DND-41 (cell line): ENCODE results near the gene RNF157.

Experiments used
- ATAC-seq: fragments of 200-7000 bp; cut with Tn5 transposase; 3 replicates; pipeline ENCODE4 v1.9.1; 2021; ENCODE audit warnings: low read depth; ENCODE audit not compliant: insufficient read depth
- DNase-seq: peaks from one replicate; pipeline ENCODE4 v3.0.0-alpha.2; 2020
- H2AFZ ChIP-seq: 2 replicates; pipeline ENCODE4 v1.6.0; 2012; ENCODE audit warnings: low read depth, low read length
- H3K27ac ChIP-seq: 2 replicates; pipeline ENCODE4 v1.5.1; 2012; ENCODE audit warnings: low read length, inconsistent platforms
- H3K27me3 ChIP-seq: fragments of 200-600 bp; sonication (generic); 2 replicates; pipeline ENCODE4 v1.6.0; 2012; ENCODE audit warnings: low read length, mild to moderate bottlenecking, inconsistent platforms; ENCODE audit not compliant: insufficient read depth, poor library complexity
- H3K36me3 ChIP-seq: 2 replicates; pipeline ENCODE4 v1.5.1; 2012; ENCODE audit warnings: low read length, inconsistent platforms; ENCODE audit not compliant: insufficient read depth
- H3K4me1 ChIP-seq: 2 replicates; pipeline ENCODE4 v1.5.1; 2012; ENCODE audit warnings: mild to moderate bottlenecking, low read length; ENCODE audit not compliant: insufficient read depth
- H3K4me2 ChIP-seq: 2 replicates; pipeline ENCODE4 v1.6.0; 2012; ENCODE audit warnings: mild to moderate bottlenecking, moderate library complexity, low read length, inconsistent platforms; ENCODE audit not compliant: insufficient read depth
- H3K4me3 ChIP-seq, 2 experiments: fragments of 200-600 bp in 1 of 2; shearing (Covaris generic) in 1 of 2; 2 replicates each; pipeline ENCODE4 v1.5.1; 2012 to 2016; ENCODE audit warnings: inconsistent platforms in 2 of 2, low read length in 2 of 2, mild to moderate bottlenecking in 2 of 2, low read depth in 1 of 2, moderate library complexity in 1 of 2
- H3K79me2 ChIP-seq: 2 replicates; pipeline ENCODE4 v1.6.0; 2012; ENCODE audit warnings: low read length, inconsistent platforms; ENCODE audit not compliant: insufficient read depth
- H3K9ac ChIP-seq: 2 replicates; pipeline ENCODE4 v1.6.0; 2012; ENCODE audit warnings: low read depth, mild to moderate bottlenecking, inconsistent platforms, low read length, moderate library complexity
- H3K9me3 ChIP-seq: 2 replicates; pipeline ENCODE4 v1.5.1; 2012; ENCODE audit warnings: low read length, moderate library complexity, mild to moderate bottlenecking, inconsistent platforms; ENCODE audit not compliant: insufficient read depth, severe bottlenecking
- H4K20me1 ChIP-seq: 2 replicates; pipeline ENCODE4 v1.6.0; 2012; ENCODE audit warnings: low read length; ENCODE audit not compliant: insufficient read depth
- EZH2 ChIP-seq: IDR thresholded peaks from 3 replicates; pipeline ENCODE4 v1.6.1; 2012; ENCODE audit warnings: borderline replicate concordance, low read depth, mild to moderate bottlenecking, moderate library complexity, low read length, inconsistent platforms; ENCODE audit not compliant: severe bottlenecking
- TF ChIP-seq, protein P1 (sequence below): IDR thresholded peaks from 2 replicates; pipeline ENCODE4 v1.5.1; 2012; ENCODE audit warnings: borderline replicate concordance, low read length, moderate library complexity, mild to moderate bottlenecking; ENCODE audit not compliant: poor library complexity, severe bottlenecking; ENCODE audit errors: extremely low read depth

RNF157 gene

GRCh38 chr17:76141212-76142038 is 98.9 kb downstream of the RNF157 start, which contains the start of gene FOXJ1:
Gene FOXJ1 (minus strand): TSS chr17:76141245. CDS start chr17:76140395, 850 bp downstream.
- H3K9ac ChIP-seq: peak within 1 kb of the TSS; percentile 65
- peak within 1 kb of the TSS in 1 of 2 experiments; percentile 58; a peak in 2 of 4 replicates for H3K4me3 ChIP-seq
- H4K20me1 ChIP-seq: no peaks in the 10 kb centered on the region
- peak within 1 kb of the TSS; percentile 75 for H2AFZ ChIP-seq
- TF ChIP-seq, protein P1, sequence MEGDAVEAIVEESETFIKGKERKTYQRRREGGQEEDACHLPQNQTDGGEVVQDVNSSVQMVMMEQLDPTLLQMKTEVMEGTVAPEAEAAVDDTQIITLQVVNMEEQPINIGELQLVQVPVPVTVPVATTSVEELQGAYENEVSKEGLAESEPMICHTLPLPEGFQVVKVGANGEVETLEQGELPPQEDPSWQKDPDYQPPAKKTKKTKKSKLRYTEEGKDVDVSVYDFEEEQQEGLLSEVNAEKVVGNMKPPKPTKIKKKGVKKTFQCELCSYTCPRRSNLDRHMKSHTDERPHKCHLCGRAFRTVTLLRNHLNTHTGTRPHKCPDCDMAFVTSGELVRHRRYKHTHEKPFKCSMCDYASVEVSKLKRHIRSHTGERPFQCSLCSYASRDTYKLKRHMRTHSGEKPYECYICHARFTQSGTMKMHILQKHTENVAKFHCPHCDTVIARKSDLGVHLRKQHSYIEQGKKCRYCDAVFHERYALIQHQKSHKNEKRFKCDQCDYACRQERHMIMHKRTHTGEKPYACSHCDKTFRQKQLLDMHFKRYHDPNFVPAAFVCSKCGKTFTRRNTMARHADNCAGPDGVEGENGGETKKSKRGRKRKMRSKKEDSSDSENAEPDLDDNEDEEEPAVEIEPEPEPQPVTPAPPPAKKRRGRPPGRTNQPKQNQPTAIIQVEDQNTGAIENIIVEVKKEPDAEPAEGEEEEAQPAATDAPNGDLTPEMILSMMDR: peak; percentile 5
- TF ChIP-seq EZH2: no peak
- peak within 1 kb of the TSS; percentile 89 for H3K4me2 ChIP-seq
- DNase-seq (peak; percentile 94), ATAC-seq (peak; percentile 92)
- peak within 1 kb of the TSS; percentile 57 for H3K27ac ChIP-seq
- peaks cover 53% of the 10 kb centered on the region for H3K4me1 ChIP-seq
- no peaks in the 10 kb centered on the region for H3K9me3 ChIP-seq
- H3K27me3 ChIP-seq: no peaks in the 10 kb centered on the region
- H3K79me2 ChIP-seq: no peaks in the 10 kb centered on the region
- H3K36me3 ChIP-seq: no peaks in the 10 kb centered on the region

- ATAC-seq: no peak; the same call in 2 of the 3 replicates
- no peaks in the 10 kb centered on the region for H3K79me2 ChIP-seq
- no peaks in the 10 kb centered on the region for H3K9me3 ChIP-seq
- no peaks in the 10 kb centered on the region for H4K20me1 ChIP-seq
- H3K27me3 ChIP-seq: no peaks in the 10 kb centered on the region
- H3K4me1 ChIP-seq: peaks cover 49% of the 10 kb centered on the region
- no peak for TF ChIP-seq EZH2
- TF ChIP-seq, protein P1: no peak
- no peak overlapping the region for H2AFZ ChIP-seq
- H3K27ac ChIP-seq: no peak overlapping the region
- H3K36me3 ChIP-seq: no peaks in the 10 kb centered on the region
- no peak for DNase-seq
- H3K4me2 ChIP-seq: peak overlapping the region; percentile 89
- peak overlapping the region in 1 of 2 experiments; percentile 58; a peak in 2 of 4 replicates for H3K4me3 ChIP-seq
- no peak overlapping the region for H3K9ac ChIP-seq
These were observed 99.6 kb downstream of the RNF157 start for GRCh38 chr17:76140661-76141211.

DNA sequence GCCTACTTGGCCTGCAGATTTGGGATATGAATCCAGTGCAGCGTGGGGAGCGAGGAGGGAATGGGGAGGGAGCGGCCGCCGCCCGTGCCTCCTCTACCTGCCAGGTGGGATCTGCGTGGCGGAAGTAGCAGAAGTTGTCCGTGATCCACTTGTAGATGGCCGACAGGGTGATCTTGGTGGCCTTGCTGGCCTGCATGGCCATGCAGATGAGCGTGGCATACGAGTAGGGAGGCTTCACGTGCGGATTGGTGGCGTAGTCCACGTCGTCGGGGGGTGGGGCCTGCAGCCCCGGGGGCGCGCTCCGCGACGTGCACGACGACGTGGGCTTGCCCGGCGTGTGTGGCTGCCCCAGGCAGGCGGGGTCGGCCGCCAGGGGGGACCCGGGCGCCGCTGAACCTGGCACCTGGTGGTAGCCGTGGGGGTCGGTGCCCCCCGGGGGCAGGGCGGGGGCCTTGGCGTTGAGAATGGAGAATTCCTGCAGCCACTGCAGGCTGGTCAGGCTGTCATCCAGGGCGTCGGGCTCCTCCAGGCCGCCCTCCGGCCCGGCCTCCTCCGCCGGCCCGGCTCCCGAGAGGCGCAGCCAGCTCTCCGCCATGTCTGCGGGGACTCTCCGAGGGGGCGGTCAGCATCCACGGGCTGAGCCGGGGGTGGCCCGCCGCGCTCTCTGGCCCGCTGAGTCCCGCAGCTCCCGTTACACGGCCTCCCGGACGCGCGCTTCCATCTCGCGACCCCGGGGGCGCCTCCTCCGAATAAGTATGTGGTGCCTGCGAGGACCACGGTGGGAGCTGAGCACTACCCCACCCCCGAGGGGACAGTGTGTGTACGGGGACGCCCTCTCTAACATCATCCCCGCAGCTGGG is 100.3 kb downstream of the RNF157 start:
- peak overlapping the region; percentile 89; the same call in 1 of the 2 replicates for H3K4me2 ChIP-seq
- no peak overlapping the region for H3K4me3 ChIP-seq
- H3K27me3 ChIP-seq: no peaks in the 10 kb centered on the region
- no peaks in the 10 kb centered on the region for H3K36me3 ChIP-seq
- H3K9me3 ChIP-seq: no peaks in the 10 kb centered on the region
- no peak for DNase-seq
- TF ChIP-seq, protein P1: no peak
- no peak for TF ChIP-seq EZH2
- no peaks in the 10 kb centered on the region for H4K20me1 ChIP-seq
- H3K79me2 ChIP-seq: no peaks in the 10 kb centered on the region
- no peak overlapping the region for H3K9ac ChIP-seq
- no peak for ATAC-seq
- no peak overlapping the region for H2AFZ ChIP-seq
- H3K4me1 ChIP-seq: peaks cover 43% of the 10 kb centered on the region
- no peak overlapping the region for H3K27ac ChIP-seq
